SU-DHL-6 (cell line): ENCODE measurements around the gene EPB41L3.

Experiments used
- H2AFZ ChIP-seq: fragments of 200-600 bp; sonication (generic); 2 replicates; pipeline ENCODE4 v1.6.1; 2014; ENCODE audit warnings: low read depth, mild to moderate bottlenecking, moderate library complexity, mixed read lengths, antibody characterized with exemption, low read length; ENCODE audit not compliant: severe bottlenecking
- H3F3A ChIP-seq: fragments of 200-600 bp; shearing (Covaris generic); 2 replicates; pipeline ENCODE4 v1.6.0; 2016; ENCODE audit warnings: antibody characterized with exemption, mild to moderate bottlenecking; ENCODE audit not compliant: insufficient read depth
- H3K27ac ChIP-seq: fragments of 200-600 bp; sonication (generic); 2 replicates; pipeline ENCODE4 v1.5.1; 2016; ENCODE audit warnings: low read depth, mild to moderate bottlenecking, low read length, moderate library complexity, mixed read lengths
- H3K27me3 ChIP-seq: fragments of 200-600 bp; sonication (generic), shearing (Covaris generic); 2 replicates; pipeline ENCODE4 v1.6.0; 2014; ENCODE audit warnings: mild to moderate bottlenecking, low read length
- H3K36me3 ChIP-seq: fragments of 200-600 bp; sonication (generic); 2 replicates; pipeline ENCODE4 v1.6.1; 2014; ENCODE audit warnings: mild to moderate bottlenecking, low read length, mixed read lengths
- H3K4me2 ChIP-seq: fragments of 300-600, 200-600 bp; shearing (Covaris generic), sonication (generic); 2 replicates; pipeline ENCODE4 v1.6.0; 2014; ENCODE audit warnings: low read length, low read depth, mild to moderate bottlenecking; ENCODE audit not compliant: poor library complexity, severe bottlenecking
- H3K4me3 ChIP-seq: fragments of 200-600 bp; sonication (generic); 2 replicates; pipeline ENCODE4 v1.5.1; 2014; ENCODE audit warnings: antibody characterized with exemption, low read length, mild to moderate bottlenecking, mixed read lengths; ENCODE audit not compliant: insufficient read depth, poor library complexity, severe bottlenecking
- H3K79me2 ChIP-seq: fragments of 200-600 bp; sonication (generic); 2 replicates; pipeline ENCODE4 v1.6.1; 2014; ENCODE audit warnings: mild to moderate bottlenecking, low read length, moderate library complexity; ENCODE audit not compliant: insufficient read depth
- H3K9ac ChIP-seq: fragments of 200-600 bp; sonication (generic); 2 replicates; pipeline ENCODE4 v1.7.0; 2014; ENCODE audit warnings: mild to moderate bottlenecking, low read length
- H3K9me2 ChIP-seq: fragments of 200-600 bp; sonication (generic); replicated peaks from 2 replicates; pipeline ENCODE4 v1.6.1; 2014; ENCODE audit warnings: low read length; ENCODE audit not compliant: insufficient read depth
- H3K9me3 ChIP-seq: fragments of 200-600 bp; sonication (generic); 2 replicates; pipeline ENCODE4 v1.6.1; 2014; ENCODE audit warnings: low read length, mixed read lengths; ENCODE audit not compliant: insufficient read depth
- H4K20me1 ChIP-seq: fragments of 200-600 bp; sonication (generic); 2 replicates; pipeline ENCODE4 v1.6.1; 2014; ENCODE audit warnings: low read depth, mild to moderate bottlenecking, antibody characterized with exemption, low read length, moderate library complexity, mixed read lengths
- CTCF ChIP-seq: fragments of 200-600 bp; sonication (generic); IDR thresholded peaks from one replicate; pipeline ENCODE4 v1.5.1; 2017; ENCODE audit warnings: antibody characterized with exemption, mild to moderate bottlenecking, low read length, moderate library complexity; ENCODE audit not compliant: insufficient read depth, poor library complexity, severe bottlenecking
- EZH2phosphoT487 ChIP-seq: fragments of 200-600 bp; sonication (generic), shearing (Covaris generic); conservative IDR thresholded peaks from 2 replicates; pipeline ENCODE4 v1.6.1; 2018; ENCODE audit warnings: mild to moderate bottlenecking, antibody characterized with exemption, low read length, moderate library complexity, mixed read lengths

Gene EPB41L3

GRCh38 chr18:5463390-5463789 lies 80.4 kb downstream of the EPB41L3 start:
- Histone ChIP-seq H3K27me3 (no peaks in the 10 kb centered on the region), H2AFZ (no peak overlapping the region), H3K36me3 (no peaks in the 10 kb centered on the region), H3K79me2 (no peaks in the 10 kb centered on the region), H3K4me3 (no peak overlapping the region), H3K9ac (no peak overlapping the region), H4K20me1 (no peaks in the 10 kb centered on the region), H3K4me2 (no peak overlapping the region), H3K9me3 (no peaks in the 10 kb centered on the region), H3F3A (no peaks in the 10 kb centered on the region), H3K27ac (no peak overlapping the region), H3K9me2 (no peaks in the 10 kb centered on the region)
- no peak for TF ChIP-seq EZH2phosphoT487
- no peak for TF ChIP-seq CTCF

- Histone ChIP-seq H2AFZ (no peak overlapping the region), H3K4me3 (no peak overlapping the region), H3F3A (no peaks in the 10 kb centered on the region), H3K9ac (no peak overlapping the region), H3K9me3 (no peaks in the 10 kb centered on the region), H3K79me2 (no peaks in the 10 kb centered on the region), H3K4me2 (no peak overlapping the region), H4K20me1 (no peaks in the 10 kb centered on the region), H3K36me3 (no peaks in the 10 kb centered on the region), H3K27ac (no peak overlapping the region), H3K9me2 (no peaks in the 10 kb centered on the region), H3K27me3 (no peaks in the 10 kb centered on the region)
- TF ChIP-seq CTCF (no peak), EZH2phosphoT487 (no peak)
Observed at GRCh38 chr18:5462227-5462626, 81.6 kb downstream of the EPB41L3 start.

GRCh38 chr18:5461041-5461440 lies 82.8 kb downstream of the EPB41L3 start:
- Histone ChIP-seq H3F3A (no peaks in the 10 kb centered on the region), H3K36me3 (no peaks in the 10 kb centered on the region), H3K27ac (no peak overlapping the region), H3K27me3 (no peaks in the 10 kb centered on the region), H3K79me2 (no peaks in the 10 kb centered on the region), H3K4me3 (no peak overlapping the region), H3K9me3 (no peaks in the 10 kb centered on the region), H3K9ac (no peak overlapping the region), H3K4me2 (no peak overlapping the region), H2AFZ (no peak overlapping the region), H4K20me1 (no peaks in the 10 kb centered on the region), H3K9me2 (no peaks in the 10 kb centered on the region)
- TF ChIP-seq CTCF: no peak
- no peak for TF ChIP-seq EZH2phosphoT487
